GM18505 (cell line): ENCODE data around the gene CHST9.

Experiments used
- ATAC-seq: cut with Tn5 transposase; IDR thresholded peaks from one replicate; pipeline ENCODE4 v1.9.1; 2021; ENCODE audit not compliant: unreplicated experiment
- POLR2A ChIP-seq: IDR thresholded peaks from 4 replicates; pipeline ENCODE4 v1.6.1; 2011; ENCODE audit warnings: borderline replicate concordance; ENCODE audit not compliant: insufficient read depth, insufficient read length; ENCODE audit errors: extremely low read depth

CHST9 gene

GRCh38 chr18:26863122-26863879 lies 321.8 kb downstream of the CHST9 start:
- no peak for TF ChIP-seq POLR2A
- no peak for ATAC-seq

- no peak for TF ChIP-seq POLR2A
- ATAC-seq, result no peak
Observed at GRCh38 chr18:26862084-26862483, 323.0 kb downstream of the CHST9 start.
